ENCODE data around the gene ZDHHC23. TPM values are rescaled to one million over a fixed set of nuclear protein-coding genes. Genes with fewer than 3 reads are reported as not detected.

ZDHHC23 gene
- total RNA-seq, 1 donor = 0.43 TPM

GRCh38 chr3:113954091-113954685 lies 6.4 kb downstream of the ZDHHC23 start:
- no peak for DNase-seq (ENCODE audit: low read depth)
- TF ChIP-seq CTCF (IDR thresholded peaks at IDR 0.05; ENCODE audit: insufficient read depth, low read depth, low read length) = no peak
- H3K4me3 ChIP-seq (ENCODE audit: low read depth, low read length) = no peak overlapping the region

- H3K4me3 ChIP-seq (ENCODE audit: low read depth, low read length) = no peak overlapping the region
- no peak for TF ChIP-seq CTCF (IDR thresholded peaks at IDR 0.05; ENCODE audit: insufficient read depth, low read depth, low read length)
- no peak for DNase-seq (ENCODE audit: low read depth)
Measured at GRCh38 chr3:113963879-113964278, 16.1 kb downstream of the ZDHHC23 start.

- no peak for DNase-seq (ENCODE audit: low read depth)
- H3K4me3 ChIP-seq (ENCODE audit: low read depth, low read length) = no peak overlapping the region
- TF ChIP-seq CTCF (IDR thresholded peaks at IDR 0.05; ENCODE audit: insufficient read depth, low read depth, low read length) = no peak
Measured at GRCh38 chr3:113966172-113966571, 18.4 kb downstream of the ZDHHC23 start.

- peak; percentile 50 for DNase-seq (ENCODE audit: low read depth)
- TF ChIP-seq CTCF (IDR thresholded peaks at IDR 0.05; ENCODE audit: insufficient read depth, low read depth, low read length) = no peak
- H3K4me3 ChIP-seq (ENCODE audit: low read depth, low read length) = no peak overlapping the region
Measured at GRCh38 chr3:113968986-113969385, 21.2 kb downstream of the ZDHHC23 start.

- no peak overlapping the region for H3K4me3 ChIP-seq (ENCODE audit: low read depth, low read length)
- no peak for TF ChIP-seq CTCF (IDR thresholded peaks at IDR 0.05; ENCODE audit: insufficient read depth, low read depth, low read length)
- no peak for DNase-seq (ENCODE audit: low read depth)
Measured at GRCh38 chr3:113977822-113978221, 30.0 kb downstream of the ZDHHC23 start.

- TF ChIP-seq CTCF (IDR thresholded peaks at IDR 0.05; ENCODE audit: insufficient read depth, low read depth, low read length) = no peak
- H3K4me3 ChIP-seq (ENCODE audit: low read depth, low read length) = no peak overlapping the region
- DNase-seq (ENCODE audit: low read depth) = no peak
Measured at GRCh38 chr3:113979916-113980315, 32.1 kb downstream of the ZDHHC23 start.

- DNase-seq (ENCODE audit: low read depth) = no peak
- TF ChIP-seq CTCF (IDR thresholded peaks at IDR 0.05; ENCODE audit: insufficient read depth, low read depth, low read length) = no peak
- no peak overlapping the region for H3K4me3 ChIP-seq (ENCODE audit: low read depth, low read length)
Measured at GRCh38 chr3:113981803-113982202, 34.0 kb downstream of the ZDHHC23 start.

Measured in fibroblast of villous mesenchyme (primary cell).